Measurements from ENCODE around the gene ZFP69.

ZFP69 gene

GRCh38 chr1:40508375-40509341 lies 31.6 kb downstream of the ZFP69 start, which contains the start of gene EXO5:
TSS of gene EXO5 (plus strand) at chr1:40508767. CDS start at chr1:40514545, 5,778 bp downstream.
- peak; percentile 99 for DNase-seq

GRCh38 chr1:40519517-40519916 lies 42.4 kb downstream of the ZFP69 start:
- DNase-seq, result no peak

- peak; percentile 86 for DNase-seq
Observed at GRCh38 chr1:40530735-40531380, 53.8 kb downstream of the ZFP69 start.

GRCh38 chr1:40531381-40532061 lies 54.4 kb downstream of the ZFP69 start, which contains the start of gene ZNF684:
TSS of gene ZNF684 (plus strand) at chr1:40531637. CDS start at chr1:40533167, 1,530 bp downstream.
- DNase-seq, result peak; percentile 100

- no peak for DNase-seq
Observed at GRCh38 chr1:40532062-40532389, 54.9 kb downstream of the ZFP69 start.

- peak; percentile 88 for DNase-seq
Observed at GRCh38 chr1:40532844-40533424, 55.8 kb downstream of the ZFP69 start.

- no peak for DNase-seq
Observed at GRCh38 chr1:40534589-40534988, 57.5 kb downstream of the ZFP69 start.

GRCh38 chr1:40535732-40536131 lies 58.6 kb downstream of the ZFP69 start:
- no peak for DNase-seq

- no peak for DNase-seq
Observed at GRCh38 chr1:40539338-40539737, 62.2 kb downstream of the ZFP69 start.

Data from NCI-H2029 (cell line).